GM21447 (cell line): ENCODE measurements around the gene TCF4.

ENCODE experiments used
- ATAC-seq: cut with Tn5 transposase; IDR thresholded peaks from one replicate; pipeline ENCODE4 v1.9.1; 2021; ENCODE audit not compliant: unreplicated experiment

TCF4 gene

GRCh38 chr18:55418439-55418838, 169.6 kb downstream of the TCF4 start:
- ATAC-seq = no peak

GRCh38 chr18:55416791-55417190, 171.2 kb downstream of the TCF4 start:
- no peak for ATAC-seq

GRCh38 chr18:55415258-55415871, 172.6 kb downstream of the TCF4 start:
- ATAC-seq = peak; percentile 90

- no peak for ATAC-seq
Measured at GRCh38 chr18:55414475-55414874, 173.5 kb downstream of the TCF4 start.

GRCh38 chr18:55413474-55413873, 174.5 kb downstream of the TCF4 start:
- ATAC-seq = no peak

- no peak for ATAC-seq
Measured at GRCh38 chr18:55407774-55408535, 180.0 kb downstream of the TCF4 start.

GRCh38 chr18:55407191-55407590, 180.8 kb downstream of the TCF4 start:
- ATAC-seq = no peak

- ATAC-seq = no peak
Measured at GRCh38 chr18:55406451-55406991, 181.5 kb downstream of the TCF4 start.

GRCh38 chr18:55405893-55406406, 182.0 kb downstream of the TCF4 start:
- no peak for ATAC-seq

GRCh38 chr18:55405475-55405874, 182.5 kb downstream of the TCF4 start:
- no peak for ATAC-seq

GRCh38 chr18:55404832-55405465, 183.0 kb downstream of the TCF4 start:
- no peak for ATAC-seq

- ATAC-seq = no peak
Measured at GRCh38 chr18:55404136-55404830, 183.7 kb downstream of the TCF4 start.

GRCh38 chr18:55403421-55403949, 184.5 kb downstream of the TCF4 start:
- ATAC-seq = no peak

- no peak for ATAC-seq
Measured at GRCh38 chr18:55402731-55403405, 185.1 kb downstream of the TCF4 start.

- no peak for ATAC-seq
Measured at GRCh38 chr18:55401638-55402191, 186.3 kb downstream of the TCF4 start.

GRCh38 chr18:55400590-55401541, 187.1 kb downstream of the TCF4 start:
- no peak for ATAC-seq

- no peak for ATAC-seq
Measured at GRCh38 chr18:55400081-55400480, 187.9 kb downstream of the TCF4 start.

- no peak for ATAC-seq
Measured at GRCh38 chr18:55398858-55399257, 189.1 kb downstream of the TCF4 start.

- no peak for ATAC-seq
Measured at GRCh38 chr18:55396979-55397378, 191.0 kb downstream of the TCF4 start.
